ENCODE results near the gene NOX3. TPM values are rescaled to one million over a fixed set of nuclear protein-coding genes. Genes with fewer than 3 reads are reported as not detected.

The NOX3 gene
- total and polyA plus RNA-seq, 2 donors (not counting 1 experiment from before 2014, with no cell fraction given) = not detected

- no peak overlapping the region for H3K27ac ChIP-seq (ENCODE audit: low read length in 2 of 2)
- POLR2A ChIA-PET = no interaction called here
- H3K9ac ChIP-seq (ENCODE audit: low read length) = no peak overlapping the region
- ATAC-seq (ENCODE audit: low read depth) = no peak
- WGBS (ENCODE audit: insufficient coverage) = 97% methylated on average over 3 of the region's 3 CpGs
- H3K27me3 Mint-ChIP-seq = no peaks in the 10 kb centered on the region
- H3K9me3 ChIP-seq (ENCODE audit: control extremely low read depth in 1 of 3, control insufficient read depth in 2 of 3, insufficient read depth in 1 of 3, low read length in 2 of 3) = peaks cover 0 to 28% (median 7%) of the 10 kb centered on the region in 3 donors
- H3K4me1 ChIP-seq (ENCODE audit: control insufficient read depth in 2 of 2, insufficient read depth in 2 of 2, low read length in 2 of 2) = no peaks in the 10 kb centered on the region
- CTCF ChIA-PET = no interaction called here
- no peaks in the 10 kb centered on the region for H3K79me2 ChIP-seq (ENCODE audit: control insufficient read depth, insufficient read depth, low read length)
- no peak overlapping the region for H3K4me3 ChIP-seq (ENCODE audit: control extremely low read depth in 1 of 5, extremely low read depth in 1 of 5, insufficient read depth in 1 of 5, low read depth in 2 of 5, low read length in 4 of 5)
- no peak overlapping the region for H2AFZ ChIP-seq (ENCODE audit: insufficient read depth, low read depth, low read length, poor library complexity, severe bottlenecking)
- no peak overlapping the region for H3K4me2 ChIP-seq (replicated peaks; ENCODE audit: low read depth, low read length, poor library complexity, severe bottlenecking)
- intact Hi-C loops (cut with micrococcal nuclease) = no loop called here
- no peak overlapping the region for H3K4me3 Mint-ChIP-seq
- DNase-seq = no peak
- H3K9me3 Mint-ChIP-seq (ENCODE audit: insufficient read depth) = peaks cover 13% of the 10 kb centered on the region
- TF ChIP-seq CTCF (IDR thresholded peaks at IDR 0.05) = no peak
- TF ChIP-seq EZH2 (IDR thresholded peaks at IDR 0.05; ENCODE audit: borderline replicate concordance, insufficient read depth, low read depth, low read length, poor library complexity, severe bottlenecking) = no peak
- no peaks in the 10 kb centered on the region for H4K20me1 ChIP-seq (ENCODE audit: control insufficient read depth, insufficient read depth, low read length, poor library complexity, severe bottlenecking)
- H3K27ac Mint-ChIP-seq = no peak overlapping the region
- no peaks in the 10 kb centered on the region for H3K4me1 Mint-ChIP-seq
- no peaks in the 10 kb centered on the region for H3K27me3 ChIP-seq (replicated peaks in 1 of 4; ENCODE audit: control extremely low read depth in 1 of 4, control insufficient read depth in 3 of 4, insufficient read depth in 4 of 4, low read length in 3 of 4)
- no peaks in the 10 kb centered on the region for H3K36me3 ChIP-seq (replicated peaks in 1 of 2; ENCODE audit: control extremely low read depth in 1 of 2, control insufficient read depth in 1 of 2, extremely low read depth in 1 of 2, insufficient read depth in 2 of 2, low read length in 1 of 2)
Measured at GRCh38 chr6:155466539-155466938, 10.9 kb upstream of the NOX3 start.

GRCh38 chr6:155461556-155461955 is 5.9 kb upstream of the NOX3 start:
- ChIA-PET CTCF (no interaction called here), POLR2A (no interaction called here)
- no peak overlapping the region for H3K27ac Mint-ChIP-seq

More at GRCh38 chr6:155461556-155461955, 5.9 kb upstream of the NOX3 start:
- H3K4me1 Mint-ChIP-seq = no peaks in the 10 kb centered on the region
- H3K27me3 ChIP-seq (replicated peaks in 1 of 4; ENCODE audit: control extremely low read depth in 1 of 4, control insufficient read depth in 3 of 4, insufficient read depth in 4 of 4, low read length in 3 of 4) = no peaks in the 10 kb centered on the region
- intact Hi-C loops (cut with micrococcal nuclease) = no loop called here
- TF ChIP-seq CTCF (IDR thresholded peaks at IDR 0.05) = no peak
- TF ChIP-seq EZH2 (IDR thresholded peaks at IDR 0.05; ENCODE audit: borderline replicate concordance, insufficient read depth, low read depth, low read length, poor library complexity, severe bottlenecking) = no peak
- peaks cover 15% of the 10 kb centered on the region for H3K27me3 Mint-ChIP-seq
- H3K9me3 Mint-ChIP-seq (ENCODE audit: insufficient read depth) = peaks cover 7% of the 10 kb centered on the region
- no peaks in the 10 kb centered on the region for H4K20me1 ChIP-seq (ENCODE audit: control insufficient read depth, insufficient read depth, low read length, poor library complexity, severe bottlenecking)
- H3K36me3 ChIP-seq (replicated peaks in 1 of 2; ENCODE audit: control extremely low read depth in 1 of 2, control insufficient read depth in 1 of 2, extremely low read depth in 1 of 2, insufficient read depth in 2 of 2, low read length in 1 of 2) = no peaks in the 10 kb centered on the region
- H3K9ac ChIP-seq (ENCODE audit: low read length) = no peak overlapping the region
- H3K4me3 Mint-ChIP-seq = no peak overlapping the region
- no peak overlapping the region for H3K27ac ChIP-seq (ENCODE audit: low read length in 2 of 2)
- DNase-seq (no peak), ATAC-seq (ENCODE audit: low read depth) (no peak)
- peaks cover 0 to 3% (median 0%) of the 10 kb centered on the region in 3 donors for H3K9me3 ChIP-seq (ENCODE audit: control extremely low read depth in 1 of 3, control insufficient read depth in 2 of 3, insufficient read depth in 1 of 3, low read length in 2 of 3)
- no peak overlapping the region for H3K4me3 ChIP-seq (ENCODE audit: control extremely low read depth in 1 of 5, extremely low read depth in 1 of 5, insufficient read depth in 1 of 5, low read depth in 2 of 5, low read length in 4 of 5)
- no peak overlapping the region for H2AFZ ChIP-seq (ENCODE audit: insufficient read depth, low read depth, low read length, poor library complexity, severe bottlenecking)
- no peaks in the 10 kb centered on the region for H3K4me1 ChIP-seq (ENCODE audit: control insufficient read depth in 2 of 2, insufficient read depth in 2 of 2, low read length in 2 of 2)
- no CpG with 5 or more reads among the region's 6 CpGs for WGBS (ENCODE audit: insufficient coverage)
- no peak overlapping the region for H3K4me2 ChIP-seq (replicated peaks; ENCODE audit: low read depth, low read length, poor library complexity, severe bottlenecking)
- no peaks in the 10 kb centered on the region for H3K79me2 ChIP-seq (ENCODE audit: control insufficient read depth, insufficient read depth, low read length)

Measured in B cell (primary cell).